Ovary (tissue), 9 donors: ENCODE data around the gene CMIP. TPM values are rescaled to one million over a fixed set of nuclear protein-coding genes. Genes with fewer than 3 reads are reported as not detected.

ENCODE experiments used
- DNase-seq, 5 donors: peaks; one replicate each; pipeline ENCODE4 v3.0.0-alpha.2; 2019 to 2020
- H3K27ac ChIP-seq, 2 donors: fragments of 200-600 bp; one replicate each; pipeline versions ENCODE4 v1.5.1 to v1.8.0; 2019 to 2022
- H3K27me3 ChIP-seq: fragments of 200-600 bp; one replicate; pipeline ENCODE4 v1.8.0; 2022
- H3K36me3 ChIP-seq: fragments of 200-600 bp; sonication (generic); one replicate; pipeline ENCODE4 v1.5.1; 2019
- H3K4me1 ChIP-seq: one replicate; pipeline ENCODE4 v1.8.1; 2013; ENCODE audit warnings: mild to moderate bottlenecking, moderate library complexity; ENCODE audit not compliant: insufficient read depth
- H3K4me3 ChIP-seq: fragments of 200-600 bp; sonication (generic); one replicate; pipeline ENCODE4 v1.5.1; 2017
- H3K9me3 ChIP-seq, 2 donors: fragments of 200-600 bp in 1 of 2; sonication (generic) in 1 of 2; one replicate each; pipeline versions ENCODE4 v1.5.1 to v1.8.1; 2013 to 2019; ENCODE audit warnings: mild to moderate bottlenecking in 1 of 2, moderate library complexity in 1 of 2
- EP300 ChIP-seq: sonication (generic); formaldehyde crosslinking; IDR thresholded peaks from one replicate; pipeline ENCODE4 v1.6.1; 2017; ENCODE audit warnings: antibody characterized with exemption
- POLR2A ChIP-seq: fragments of 450-650 bp; IDR thresholded peaks from one replicate; pipeline ENCODE4 v1.6.1; 2017; ENCODE audit warnings: antibody characterized with exemption, mild to moderate bottlenecking, moderate library complexity
- WGBS, 3 donors: extraction: QIAGEN DNeasy Blood & Tissue Kit in 1 of 3; methylation state at CpG; one replicate each; pipeline versions ENCODE4 v1.1.5 to v1.1.7; 2013 to 2017; 5-methylcytosine and 5-hydroxymethylcytosine counted together
- intact Hi-C, 4 donors: fragments of 100-400 bp; cut with DNase I; formaldehyde crosslinking; loops; one replicate each; pipeline versions ENCODE4 v1.11.0 to v1.15.1; 2022 to 2023
- polyA plus RNA-seq, 2 donors: library from polyadenylated mRNA; stranded (reverse); fragments of 200-250 nt in 1 of 2; fragments of 350-450 nt in 1 of 2; fragmentation: Illumina TruSeq in 1 of 2; extraction: RNeasy Lipid Tissue Mini Kit (QIAGEN cat#74804) in 1 of 2; gene quantifications; one replicate each; pipeline ENCODE4 v1.2.3, GENCODE V29; 2013 to 2014
- total RNA-seq, 7 donors: library from RNA; depleted of rRNA in 2 of 7; stranded (reverse); fragments of >200 nt in 2 of 7; fragmentation: NEBNext Ultra II Directional in 3 of 7; extraction: Animal tissue kit (Norgen Biotek cat#: 25700) in 3 of 7; gene quantifications; one replicate each; pipeline versions ENCODE4 v1.1.0 to v1.2.4, GENCODE V29; 2016 to 2023
- TF ChIP-seq, protein P1 (sequence below), 3 donors: fragments of 450-650 bp in 2 of 3; fragments of 200-600 bp in 1 of 3; IDR thresholded peaks; one replicate each; pipeline versions ENCODE4 v1.5.1 to v1.8.0; 2016 to 2022; ENCODE audit warnings: antibody characterized with exemption in 3 of 3, mild to moderate bottlenecking in 1 of 3
- donor health status: DM: no; HTN: no; CAD: no; lungs with moderate emphysema.
- donor health status: DM: no; HTN: no; CAD: no.
- donor health status: Bipolar disorder and iron deficiency.
- donor health status: DM: yes; HTN: yes; CAD: no.
- donor health status: DM: no; HTN: no; CAD: no.
- donor health status: DM: yes; HTN: yes; CAD: no.

The CMIP gene
- total and polyA plus RNA-seq, 9 donors, result 19.4 to 68.2 (median 38.7) TPM

DNA sequence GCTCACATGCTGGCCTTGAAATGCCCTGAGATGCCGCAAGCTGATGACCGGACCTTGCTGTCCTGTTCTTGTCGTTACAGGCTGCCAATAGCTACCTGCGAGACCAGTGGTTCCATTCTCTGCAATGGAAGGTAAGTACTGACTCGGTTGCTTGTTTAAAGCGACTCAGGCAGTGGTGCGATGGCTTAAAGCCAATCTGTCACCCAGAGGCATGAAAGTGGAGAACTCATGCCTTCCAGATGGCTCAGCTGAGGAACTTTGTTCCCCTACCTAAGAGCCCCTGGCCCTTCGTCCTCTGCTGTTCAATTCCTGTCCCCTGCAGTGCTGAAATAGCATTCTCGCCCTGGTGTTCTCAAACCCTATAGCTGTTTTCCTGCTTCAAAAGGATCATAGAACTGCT lies 176.2 kb downstream of the CMIP start:
- intact Hi-C loops, result loop anchor here in 2 of 4 donors (5.0 to 10.0 kb wide), 2 partner anchors 102 to 104 kb away; no protein-coding TSS in a partner anchor
- H3K27me3 ChIP-seq, result no peaks in the 10 kb centered on the region

GRCh38 chr16:81621496-81621895 lies 176.9 kb downstream of the CMIP start:
- no peaks in the 10 kb centered on the region for H3K36me3 ChIP-seq
- no peak overlapping the region for H3K4me3 ChIP-seq
- TF ChIP-seq POLR2A (no peak), EP300 (no peak)
- TF ChIP-seq, protein P1, sequence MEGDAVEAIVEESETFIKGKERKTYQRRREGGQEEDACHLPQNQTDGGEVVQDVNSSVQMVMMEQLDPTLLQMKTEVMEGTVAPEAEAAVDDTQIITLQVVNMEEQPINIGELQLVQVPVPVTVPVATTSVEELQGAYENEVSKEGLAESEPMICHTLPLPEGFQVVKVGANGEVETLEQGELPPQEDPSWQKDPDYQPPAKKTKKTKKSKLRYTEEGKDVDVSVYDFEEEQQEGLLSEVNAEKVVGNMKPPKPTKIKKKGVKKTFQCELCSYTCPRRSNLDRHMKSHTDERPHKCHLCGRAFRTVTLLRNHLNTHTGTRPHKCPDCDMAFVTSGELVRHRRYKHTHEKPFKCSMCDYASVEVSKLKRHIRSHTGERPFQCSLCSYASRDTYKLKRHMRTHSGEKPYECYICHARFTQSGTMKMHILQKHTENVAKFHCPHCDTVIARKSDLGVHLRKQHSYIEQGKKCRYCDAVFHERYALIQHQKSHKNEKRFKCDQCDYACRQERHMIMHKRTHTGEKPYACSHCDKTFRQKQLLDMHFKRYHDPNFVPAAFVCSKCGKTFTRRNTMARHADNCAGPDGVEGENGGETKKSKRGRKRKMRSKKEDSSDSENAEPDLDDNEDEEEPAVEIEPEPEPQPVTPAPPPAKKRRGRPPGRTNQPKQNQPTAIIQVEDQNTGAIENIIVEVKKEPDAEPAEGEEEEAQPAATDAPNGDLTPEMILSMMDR (IDR thresholded peaks at IDR 0.05), result no peak
- DNase-seq, result no peak
- intact Hi-C loops, result loop anchor here in 2 of 4 donors (5.0 to 10.0 kb wide), 2 partner anchors 101 to 103 kb away; no protein-coding TSS in a partner anchor
- H3K4me1 ChIP-seq, result peaks cover 9% of the 10 kb centered on the region
- 86 to 93% (median 88%) methylated on average over 8 of the region's 8 CpGs for WGBS, 3 donors
- no peaks in the 10 kb centered on the region for H3K9me3 ChIP-seq
- H3K27me3 ChIP-seq, result no peaks in the 10 kb centered on the region
- H3K27ac ChIP-seq, result no peak overlapping the region

More for the DNA sequence above, 176.2 kb downstream of the CMIP start:
- no peaks in the 10 kb centered on the region for H3K9me3 ChIP-seq
- WGBS, 3 donors, result 74 to 84% (median 81%) methylated on average over 9 of the region's 9 CpGs
- no peak for DNase-seq
- H3K27ac ChIP-seq, result no peak overlapping the region
- H3K4me1 ChIP-seq, result peaks cover 9% of the 10 kb centered on the region
- TF ChIP-seq POLR2A (no peak), EP300 (no peak)
- TF ChIP-seq, protein P1 (IDR thresholded peaks at IDR 0.05), result no peak
- no peaks in the 10 kb centered on the region for H3K36me3 ChIP-seq
- no peak overlapping the region for H3K4me3 ChIP-seq

- Histone ChIP-seq H3K27ac (no peak overlapping the region), H3K4me3 (no peak overlapping the region), H3K36me3 (no peaks in the 10 kb centered on the region), H3K27me3 (no peaks in the 10 kb centered on the region), H3K4me1 (peaks cover 3% of the 10 kb centered on the region), H3K9me3 (no peaks in the 10 kb centered on the region)
- intact Hi-C loops, result loop anchor here in 2 of 4 donors (5.0 to 10.0 kb wide), 2 partner anchors 99 to 101 kb away; no protein-coding TSS in a partner anchor
- 78 to 88% (median 86%) methylated on average over 5 of the region's 5 CpGs for WGBS, 3 donors
- no peak for TF ChIP-seq POLR2A
- TF ChIP-seq, protein P1 (IDR thresholded peaks at IDR 0.05), result peak in 2 of 3 donors; percentile 32 to 61
- TF ChIP-seq EP300, result no peak
- DNase-seq, result peak in 2 of 5 donors; percentile 39 to 49
Measured at GRCh38 chr16:81623365-81624102, 178.9 kb downstream of the CMIP start.

GRCh38 chr16:81624403-81624759 lies 179.8 kb downstream of the CMIP start:
- 96 to 97% (median 97%) methylated on average over 6 of the region's 6 CpGs for WGBS, 3 donors
- intact Hi-C loops, result loop anchor here in 2 of 4 donors (5.0 to 10.0 kb wide), 2 partner anchors 98 to 100 kb away; no protein-coding TSS in a partner anchor
- H3K27ac ChIP-seq, result no peak overlapping the region
- no peak for DNase-seq
- H3K4me1 ChIP-seq, result peaks cover 3% of the 10 kb centered on the region
- H3K4me3 ChIP-seq, result no peak overlapping the region
- no peaks in the 10 kb centered on the region for H3K9me3 ChIP-seq
- no peaks in the 10 kb centered on the region for H3K36me3 ChIP-seq
- no peaks in the 10 kb centered on the region for H3K27me3 ChIP-seq
- TF ChIP-seq, protein P1 (IDR thresholded peaks at IDR 0.05), result no peak
- TF ChIP-seq POLR2A (no peak), EP300 (no peak)
